Measurements from ENCODE around the gene SPOCK1.

Gene SPOCK1

GRCh38 chr5:137118629-137119028 lies 380.5 kb downstream of the SPOCK1 start:
- no peak for DNase-seq (ENCODE audit: low read depth, low spot score)

- no peak for DNase-seq (ENCODE audit: low read depth, low spot score)
Measured at GRCh38 chr5:137115152-137115551, 384.0 kb downstream of the SPOCK1 start.

GRCh38 chr5:137114529-137114928 lies 384.6 kb downstream of the SPOCK1 start:
- DNase-seq (ENCODE audit: low read depth, low spot score) = no peak

- DNase-seq (ENCODE audit: low read depth, low spot score) = no peak
Measured at GRCh38 chr5:137113939-137114338, 385.2 kb downstream of the SPOCK1 start.

- DNase-seq (ENCODE audit: low read depth, low spot score) = no peak
Measured at GRCh38 chr5:137113161-137113560, 386.0 kb downstream of the SPOCK1 start.

- DNase-seq (ENCODE audit: low read depth, low spot score) = no peak
Measured at GRCh38 chr5:137105351-137106035, 393.6 kb downstream of the SPOCK1 start.

GRCh38 chr5:137101544-137101943 lies 397.6 kb downstream of the SPOCK1 start:
- no peak for DNase-seq (ENCODE audit: low read depth, low spot score)

GRCh38 chr5:137099651-137100050 lies 399.5 kb downstream of the SPOCK1 start:
- DNase-seq (ENCODE audit: low read depth, low spot score) = no peak

- DNase-seq (ENCODE audit: low read depth, low spot score) = no peak
Measured at GRCh38 chr5:137098663-137099062, 400.5 kb downstream of the SPOCK1 start.

GRCh38 chr5:137098238-137098637 lies 400.9 kb downstream of the SPOCK1 start:
- no peak for DNase-seq (ENCODE audit: low read depth, low spot score)

- DNase-seq (ENCODE audit: low read depth, low spot score) = no peak
Measured at GRCh38 chr5:137097203-137097602, 401.9 kb downstream of the SPOCK1 start.

- no peak for DNase-seq (ENCODE audit: low read depth, low spot score)
Measured at GRCh38 chr5:137096149-137097103, 402.7 kb downstream of the SPOCK1 start.

- DNase-seq (ENCODE audit: low read depth, low spot score) = no peak
Measured at GRCh38 chr5:137095597-137095996, 403.5 kb downstream of the SPOCK1 start.

- no peak for DNase-seq (ENCODE audit: low read depth, low spot score)
Measured at GRCh38 chr5:137092831-137093230, 406.3 kb downstream of the SPOCK1 start.

GRCh38 chr5:137091472-137091871 lies 407.7 kb downstream of the SPOCK1 start:
- no peak for DNase-seq (ENCODE audit: low read depth, low spot score)

- DNase-seq (ENCODE audit: low read depth, low spot score) = no peak
Measured at GRCh38 chr5:137090721-137091120, 408.4 kb downstream of the SPOCK1 start.

GRCh38 chr5:137090151-137090550 lies 409.0 kb downstream of the SPOCK1 start:
- DNase-seq (ENCODE audit: low read depth, low spot score) = no peak

- no peak for DNase-seq (ENCODE audit: low read depth, low spot score)
Measured at GRCh38 chr5:137088175-137088574, 411.0 kb downstream of the SPOCK1 start.

- no peak for DNase-seq (ENCODE audit: low read depth, low spot score)
Measured at GRCh38 chr5:137086342-137086741, 412.8 kb downstream of the SPOCK1 start.

- no peak for DNase-seq (ENCODE audit: low read depth, low spot score)
Measured at GRCh38 chr5:137085206-137085605, 413.9 kb downstream of the SPOCK1 start.

- DNase-seq (ENCODE audit: low read depth, low spot score) = no peak
Measured at GRCh38 chr5:137084016-137084415, 415.1 kb downstream of the SPOCK1 start.

GRCh38 chr5:137082951-137083350 lies 416.2 kb downstream of the SPOCK1 start:
- no peak for DNase-seq (ENCODE audit: low read depth, low spot score)

- DNase-seq (ENCODE audit: low read depth, low spot score) = no peak
Measured at GRCh38 chr5:137078171-137078665, 420.9 kb downstream of the SPOCK1 start.

Data from activated naive CD8-positive, alpha-beta T cell treated with anti-CD3 and anti-CD28 coated beads, Interleukin-2, amount 50 U/mL, for 16 hours (primary cell).